Measurements from ENCODE around the gene SRRM1.

DNA sequence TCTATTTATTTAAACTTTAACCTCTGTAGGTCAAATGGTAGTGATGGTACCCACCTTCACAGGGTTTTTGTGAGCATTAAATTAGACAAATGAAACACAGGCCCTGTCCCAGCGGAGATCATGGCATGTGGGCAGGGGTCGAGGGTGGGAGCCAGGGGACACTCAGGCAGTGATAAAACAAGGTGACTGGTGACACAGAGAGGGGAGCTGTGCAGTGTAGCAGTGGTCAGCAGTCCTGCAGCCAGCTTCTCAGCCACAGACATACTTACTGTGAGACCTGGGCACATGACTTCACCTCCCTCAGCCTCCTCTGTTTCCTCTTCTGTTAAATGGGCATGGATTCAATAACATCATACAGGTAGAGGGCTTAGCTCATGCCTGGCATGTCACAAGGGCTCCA is 44.9 kb downstream of the SRRM1 start:
- no peak for TF ChIP-seq POLR2AphosphoS5 (IDR thresholded peaks at IDR 0.05; ENCODE audit: low read depth, low read length)
- TF ChIP-seq, protein P1, sequence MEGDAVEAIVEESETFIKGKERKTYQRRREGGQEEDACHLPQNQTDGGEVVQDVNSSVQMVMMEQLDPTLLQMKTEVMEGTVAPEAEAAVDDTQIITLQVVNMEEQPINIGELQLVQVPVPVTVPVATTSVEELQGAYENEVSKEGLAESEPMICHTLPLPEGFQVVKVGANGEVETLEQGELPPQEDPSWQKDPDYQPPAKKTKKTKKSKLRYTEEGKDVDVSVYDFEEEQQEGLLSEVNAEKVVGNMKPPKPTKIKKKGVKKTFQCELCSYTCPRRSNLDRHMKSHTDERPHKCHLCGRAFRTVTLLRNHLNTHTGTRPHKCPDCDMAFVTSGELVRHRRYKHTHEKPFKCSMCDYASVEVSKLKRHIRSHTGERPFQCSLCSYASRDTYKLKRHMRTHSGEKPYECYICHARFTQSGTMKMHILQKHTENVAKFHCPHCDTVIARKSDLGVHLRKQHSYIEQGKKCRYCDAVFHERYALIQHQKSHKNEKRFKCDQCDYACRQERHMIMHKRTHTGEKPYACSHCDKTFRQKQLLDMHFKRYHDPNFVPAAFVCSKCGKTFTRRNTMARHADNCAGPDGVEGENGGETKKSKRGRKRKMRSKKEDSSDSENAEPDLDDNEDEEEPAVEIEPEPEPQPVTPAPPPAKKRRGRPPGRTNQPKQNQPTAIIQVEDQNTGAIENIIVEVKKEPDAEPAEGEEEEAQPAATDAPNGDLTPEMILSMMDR (IDR thresholded peaks at IDR 0.05): no peak
- TF ChIP-seq, protein P2, sequence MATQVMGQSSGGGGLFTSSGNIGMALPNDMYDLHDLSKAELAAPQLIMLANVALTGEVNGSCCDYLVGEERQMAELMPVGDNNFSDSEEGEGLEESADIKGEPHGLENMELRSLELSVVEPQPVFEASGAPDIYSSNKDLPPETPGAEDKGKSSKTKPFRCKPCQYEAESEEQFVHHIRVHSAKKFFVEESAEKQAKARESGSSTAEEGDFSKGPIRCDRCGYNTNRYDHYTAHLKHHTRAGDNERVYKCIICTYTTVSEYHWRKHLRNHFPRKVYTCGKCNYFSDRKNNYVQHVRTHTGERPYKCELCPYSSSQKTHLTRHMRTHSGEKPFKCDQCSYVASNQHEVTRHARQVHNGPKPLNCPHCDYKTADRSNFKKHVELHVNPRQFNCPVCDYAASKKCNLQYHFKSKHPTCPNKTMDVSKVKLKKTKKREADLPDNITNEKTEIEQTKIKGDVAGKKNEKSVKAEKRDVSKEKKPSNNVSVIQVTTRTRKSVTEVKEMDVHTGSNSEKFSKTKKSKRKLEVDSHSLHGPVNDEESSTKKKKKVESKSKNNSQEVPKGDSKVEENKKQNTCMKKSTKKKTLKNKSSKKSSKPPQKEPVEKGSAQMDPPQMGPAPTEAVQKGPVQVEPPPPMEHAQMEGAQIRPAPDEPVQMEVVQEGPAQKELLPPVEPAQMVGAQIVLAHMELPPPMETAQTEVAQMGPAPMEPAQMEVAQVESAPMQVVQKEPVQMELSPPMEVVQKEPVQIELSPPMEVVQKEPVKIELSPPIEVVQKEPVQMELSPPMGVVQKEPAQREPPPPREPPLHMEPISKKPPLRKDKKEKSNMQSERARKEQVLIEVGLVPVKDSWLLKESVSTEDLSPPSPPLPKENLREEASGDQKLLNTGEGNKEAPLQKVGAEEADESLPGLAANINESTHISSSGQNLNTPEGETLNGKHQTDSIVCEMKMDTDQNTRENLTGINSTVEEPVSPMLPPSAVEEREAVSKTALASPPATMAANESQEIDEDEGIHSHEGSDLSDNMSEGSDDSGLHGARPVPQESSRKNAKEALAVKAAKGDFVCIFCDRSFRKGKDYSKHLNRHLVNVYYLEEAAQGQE (IDR thresholded peaks at IDR 0.05; ENCODE audit: insufficient read depth in 1 of 2, low read depth in 2 of 2, low read length in 1 of 2): no peak
- TF ChIP-seq TCF7L2 (IDR thresholded peaks at IDR 0.05; ENCODE audit: low read depth, low read length): no peak
